Mesendoderm (in vitro differentiated cells): ENCODE results near the gene LILRA5.
"Not testable (repeated sequence)": the region's sequence is repeated elsewhere in the genome, so short reads cannot be mapped to it uniquely, and the experiment has no call there.

Experiments
- DNase-seq: peaks from one replicate; pipeline ENCODE4 v3.0.0; 2013
- H2AK5ac ChIP-seq: 2 replicates; pipeline ENCODE4 v1.6.1; 2013; ENCODE audit warnings: low read length, inconsistent platforms
- H2BK120ac ChIP-seq: 2 replicates; pipeline ENCODE4 v1.6.1; 2013; ENCODE audit warnings: low read depth, mild to moderate bottlenecking, low read length, moderate library complexity, mixed read lengths
- H2BK15ac ChIP-seq: replicated peaks from 2 replicates; pipeline ENCODE4 v1.6.1; 2013; ENCODE audit warnings: low read depth, mild to moderate bottlenecking, moderate library complexity
- H2BK5ac ChIP-seq: 2 replicates; pipeline ENCODE4 v1.6.1; 2013; ENCODE audit warnings: low read length, inconsistent platforms
- H3K18ac ChIP-seq: 2 replicates; pipeline ENCODE4 v1.6.1; 2013; ENCODE audit warnings: mild to moderate bottlenecking, low read length, mixed read lengths
- H3K23ac ChIP-seq: one replicate; pipeline ENCODE4 v1.6.1; 2013; ENCODE audit warnings: low read length
- H3K27ac ChIP-seq: 2 replicates; pipeline ENCODE4 v1.5.1; 2013; ENCODE audit warnings: low read depth, mild to moderate bottlenecking, inconsistent platforms, low read length, moderate library complexity
- H3K27me3 ChIP-seq: 2 replicates; pipeline ENCODE4 v1.6.1; 2013; ENCODE audit warnings: low read length, control low read depth, mild to moderate bottlenecking, inconsistent platforms; ENCODE audit not compliant: insufficient read depth, poor library complexity
- H3K36me3 ChIP-seq: 2 replicates; pipeline ENCODE4 v1.6.1; 2013; ENCODE audit warnings: low read length, inconsistent platforms; ENCODE audit not compliant: control insufficient read depth, insufficient read depth
- H3K4ac ChIP-seq: one replicate; pipeline ENCODE4 v1.6.1; 2013; ENCODE audit warnings: low read depth, mild to moderate bottlenecking, low read length, moderate library complexity
- H3K4me1 ChIP-seq: 2 replicates; pipeline ENCODE4 v1.6.1; 2013; ENCODE audit warnings: low read depth, low read length, inconsistent platforms; ENCODE audit not compliant: control insufficient read depth
- H3K4me2 ChIP-seq: 2 replicates; pipeline ENCODE4 v1.6.1; 2013; ENCODE audit warnings: low read length
- H3K4me3 ChIP-seq: 2 replicates; pipeline ENCODE4 v1.5.1; 2013; ENCODE audit warnings: mild to moderate bottlenecking, low read length
- H3K56ac ChIP-seq: one replicate; pipeline ENCODE4 v1.6.1; 2013; ENCODE audit warnings: low read length
- H3K79me1 ChIP-seq: 2 replicates; pipeline ENCODE4 v1.6.1; 2013; ENCODE audit warnings: low read length, inconsistent platforms
- H3K79me2 ChIP-seq: 2 replicates; pipeline ENCODE4 v1.6.1; 2013; ENCODE audit warnings: mild to moderate bottlenecking, low read length; ENCODE audit not compliant: control insufficient read depth, insufficient read depth
- H3K9ac ChIP-seq: 2 replicates; pipeline ENCODE4 v1.6.1; 2013; ENCODE audit warnings: low read length, inconsistent platforms
- H4K5ac ChIP-seq: one replicate; pipeline ENCODE4 v1.6.1; 2013; ENCODE audit warnings: low read length
- H4K8ac ChIP-seq: one replicate; pipeline ENCODE4 v1.6.1; 2013; ENCODE audit warnings: low read depth, mild to moderate bottlenecking, control low read depth, low read length, moderate library complexity
- WGBS: extraction: QIAGEN DNeasy Blood & Tissue Kit; methylation state at CpG from one replicate; pipeline ENCODE4 v1.1.7; 2013; ENCODE audit warnings: low lambda C conversion rate, missing lambda C conversion rate; ENCODE audit not compliant: insufficient coverage; ENCODE audit errors: extremely low coverage; 5-methylcytosine and 5-hydroxymethylcytosine counted together

LILRA5 gene

DNA sequence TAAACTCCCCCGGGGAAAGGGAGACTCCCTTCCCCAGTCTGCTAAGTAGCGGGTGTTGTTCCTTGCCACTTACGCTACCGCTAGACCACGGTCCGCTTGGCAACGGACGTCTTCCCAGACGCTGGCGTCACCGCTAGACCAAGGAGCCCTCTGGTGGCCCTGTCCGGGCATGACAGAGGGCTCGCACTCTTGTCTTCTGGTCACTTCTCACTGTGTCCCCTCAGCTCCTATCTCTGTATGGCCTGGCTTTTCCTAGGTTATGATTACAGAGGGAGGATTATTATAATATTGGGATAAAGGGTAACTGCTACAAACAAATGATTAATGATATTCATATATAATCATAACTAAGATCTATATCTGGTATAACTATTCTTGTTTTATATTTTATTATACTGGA, 10.0 kb upstream of the LILRA5 start:
- H3K36me3 ChIP-seq, DNase-seq, H2BK5ac ChIP-seq, H3K18ac ChIP-seq, H3K79me2 ChIP-seq, H3K4me1 ChIP-seq, H3K4me2 ChIP-seq, H3K27ac ChIP-seq, H2BK15ac ChIP-seq, H2BK120ac ChIP-seq, H4K5ac ChIP-seq, H3K56ac ChIP-seq, H4K8ac ChIP-seq, H3K4ac ChIP-seq, H3K23ac ChIP-seq, H3K27me3 ChIP-seq, H3K4me3 ChIP-seq, H3K9ac ChIP-seq, H3K79me1 ChIP-seq, H2AK5ac ChIP-seq: not testable (repeated sequence)
- WGBS: no CpG with 5 or more reads among the region's 13 CpGs

DNA sequence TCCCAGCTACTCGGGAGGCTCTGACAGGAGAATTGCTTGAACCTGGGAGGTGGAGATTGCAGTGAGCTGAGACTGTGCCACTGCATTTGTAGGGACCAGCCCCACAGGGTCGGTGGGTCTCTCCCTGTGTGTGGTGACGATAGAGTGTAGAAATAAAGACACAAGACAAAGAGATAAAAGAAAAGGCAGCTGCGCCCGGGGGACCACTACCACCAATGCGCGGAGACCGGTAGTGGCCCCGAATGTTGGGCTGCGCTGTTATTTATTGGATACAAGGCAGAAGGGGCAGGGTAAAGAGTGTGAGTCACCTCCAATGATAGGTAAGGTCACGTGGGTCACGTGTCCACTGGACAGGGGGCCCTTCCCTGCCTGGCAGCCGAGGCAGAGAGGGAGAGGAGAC, 9.3 kb upstream of the LILRA5 start:
- no CpG with 5 or more reads among the region's 13 CpGs for WGBS
- not testable (repeated sequence) for H3K79me2 ChIP-seq, H3K4me2 ChIP-seq, H3K27me3 ChIP-seq, H2BK5ac ChIP-seq, H2AK5ac ChIP-seq, H3K4ac ChIP-seq, H3K4me3 ChIP-seq, H3K4me1 ChIP-seq, H2BK120ac ChIP-seq, H3K18ac ChIP-seq, H3K9ac ChIP-seq, H3K56ac ChIP-seq, H4K8ac ChIP-seq, H3K36me3 ChIP-seq, H4K5ac ChIP-seq, H3K23ac ChIP-seq, H2BK15ac ChIP-seq, H3K27ac ChIP-seq, H3K79me1 ChIP-seq, DNase-seq

DNA sequence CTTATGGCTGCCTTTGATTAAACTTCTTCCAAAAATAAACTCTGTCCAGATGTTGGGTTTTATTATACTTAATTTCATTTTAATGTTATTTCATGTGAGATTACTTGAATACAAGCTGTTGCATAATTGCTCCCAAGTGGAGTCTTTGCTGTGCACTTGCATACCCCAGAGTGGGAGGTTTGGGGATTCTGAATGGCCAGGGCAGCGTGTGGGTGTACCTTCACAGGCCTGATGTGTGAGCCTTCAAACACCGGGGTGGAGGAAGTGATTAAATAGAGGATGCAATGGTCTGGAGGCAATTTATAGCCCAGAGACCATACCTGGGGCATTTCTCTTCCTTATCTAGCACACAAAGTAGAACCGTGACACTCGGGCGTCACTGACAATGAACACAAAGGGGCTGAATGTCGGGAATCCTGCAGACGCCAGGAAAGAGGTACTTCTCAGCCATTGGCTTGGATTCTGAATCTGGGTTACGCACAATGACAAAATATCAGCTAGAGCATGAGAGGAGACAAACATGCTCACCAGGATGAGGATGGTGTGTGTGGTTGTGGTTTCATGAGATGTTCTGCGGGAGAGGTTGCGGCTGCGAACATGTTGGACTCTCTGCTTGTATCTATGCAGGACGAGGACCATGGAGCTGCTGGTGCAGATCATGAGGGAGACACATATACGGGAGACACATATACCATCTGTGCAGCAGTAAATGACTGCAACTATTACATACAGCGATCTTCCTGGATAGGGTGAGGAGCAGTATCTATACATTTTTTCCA, 7.1 kb upstream of the LILRA5 start:
- Histone ChIP-seq H3K56ac (no peak overlapping the region), H3K4ac (no peak overlapping the region), H3K9ac (no peak overlapping the region), H2AK5ac (no peak overlapping the region), H3K27ac (no peak overlapping the region), H3K4me2 (no peak overlapping the region), H3K18ac (no peak overlapping the region), H2BK15ac (no peak overlapping the region), H3K23ac (no peak overlapping the region), H4K8ac (no peak overlapping the region), H2BK5ac (no peak overlapping the region), H3K4me3 (no peak overlapping the region), H3K36me3 (no peaks in the 10 kb centered on the region), H2BK120ac (no peak overlapping the region), H3K79me2 (no peaks in the 10 kb centered on the region), H3K79me1 (no peaks in the 10 kb centered on the region), H4K5ac (no peak overlapping the region), H3K4me1 (no peaks in the 10 kb centered on the region), H3K27me3 (no peaks in the 10 kb centered on the region)
- no CpG with 5 or more reads among the region's 14 CpGs for WGBS
- DNase-seq: no peak

DNA sequence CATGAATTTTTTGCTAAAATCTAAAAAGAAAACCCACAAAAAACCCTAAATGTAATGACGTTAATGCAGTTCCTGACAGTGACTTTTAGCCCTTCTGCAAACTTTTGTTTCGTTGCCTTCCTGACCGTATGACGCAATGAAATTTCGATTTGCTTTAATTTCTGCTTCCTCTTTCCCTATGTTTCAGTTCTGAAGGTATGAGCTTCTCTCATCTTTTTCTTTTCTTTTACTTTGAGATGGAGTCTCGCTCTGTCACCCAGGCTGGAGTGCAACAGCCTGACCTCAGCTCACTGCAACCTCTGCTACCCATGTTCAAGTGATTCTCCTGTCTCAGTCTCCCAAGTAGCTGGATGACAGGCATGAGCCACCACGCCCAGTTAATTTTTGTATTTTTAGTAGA, 6.1 kb upstream of the LILRA5 start:
- no peak overlapping the region for H2BK5ac ChIP-seq
- H4K8ac ChIP-seq: no peak overlapping the region
- no peaks in the 10 kb centered on the region for H3K79me1 ChIP-seq
- no peaks in the 10 kb centered on the region for H3K36me3 ChIP-seq
- H2BK120ac ChIP-seq: no peak overlapping the region
- no peak for DNase-seq
- H2BK15ac ChIP-seq: no peak overlapping the region
- H4K5ac ChIP-seq: no peak overlapping the region
- H3K23ac ChIP-seq: no peak overlapping the region
- WGBS: no CpG with 5 or more reads among the region's 7 CpGs
- no peak overlapping the region for H3K56ac ChIP-seq
- no peak overlapping the region for H3K4me2 ChIP-seq
- no peak overlapping the region for H3K4ac ChIP-seq
- H3K27me3 ChIP-seq: no peaks in the 10 kb centered on the region
- H3K9ac ChIP-seq: no peak overlapping the region
- no peak overlapping the region for H3K18ac ChIP-seq
- no peak overlapping the region for H3K4me3 ChIP-seq
- no peaks in the 10 kb centered on the region for H3K79me2 ChIP-seq
- no peak overlapping the region for H2AK5ac ChIP-seq
- no peak overlapping the region for H3K27ac ChIP-seq
- no peaks in the 10 kb centered on the region for H3K4me1 ChIP-seq

DNA sequence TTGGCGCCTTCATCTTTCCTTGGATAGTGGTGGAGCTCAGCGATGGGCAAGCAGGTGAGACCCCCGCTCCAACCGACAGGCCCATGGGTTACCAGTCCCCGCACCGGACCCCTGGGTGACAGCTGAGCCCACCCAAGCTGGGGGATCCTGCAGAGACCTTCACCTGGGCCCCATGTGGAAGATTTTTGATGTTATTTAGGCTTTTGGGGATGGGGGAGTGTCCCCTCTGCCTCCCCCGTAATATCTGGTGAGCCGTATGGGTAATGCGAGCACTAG, 4.9 kb upstream of the LILRA5 start:
- H2BK15ac ChIP-seq: no peak overlapping the region
- WGBS: no CpG with 5 or more reads among the region's 9 CpGs

More for the DNA sequence above, 4.9 kb upstream of the LILRA5 start:
- Histone ChIP-seq H2BK5ac (no peak overlapping the region), H3K56ac (no peak overlapping the region), H3K4me3 (no peak overlapping the region), H3K23ac (no peak overlapping the region), H2BK120ac (no peak overlapping the region), H3K27me3 (no peaks in the 10 kb centered on the region), H4K8ac (no peak overlapping the region), H3K4ac (no peak overlapping the region), H3K9ac (no peak overlapping the region), H3K18ac (no peak overlapping the region), H3K36me3 (no peaks in the 10 kb centered on the region), H3K4me2 (no peak overlapping the region), H3K79me2 (no peaks in the 10 kb centered on the region), H3K4me1 (no peaks in the 10 kb centered on the region), H4K5ac (no peak overlapping the region), H3K79me1 (no peaks in the 10 kb centered on the region), H2AK5ac (no peak overlapping the region), H3K27ac (no peak overlapping the region)
- no peak for DNase-seq
